Activated naive CD8-positive, alpha-beta T cell treated with anti-CD3 and anti-CD28 coated beads for 36 hours (primary cell): ENCODE results near the gene RBM18. TPM values are rescaled to one million over a fixed set of nuclear protein-coding genes. Genes with fewer than 3 reads are reported as not detected.

Source experiments
- DNase-seq: peaks from one replicate; pipeline ENCODE4 v3.0.0; 2021
- H3K27ac Mint-ChIP-seq: one replicate; pipeline ENCODE4 v1.8.0; 2022; ENCODE audit warnings: mild to moderate bottlenecking, moderate library complexity, mixed read lengths
- H3K27me3 Mint-ChIP-seq: one replicate; pipeline ENCODE4 v1.8.0; 2022; ENCODE audit warnings: mild to moderate bottlenecking, mixed read lengths
- H3K36me3 Mint-ChIP-seq: one replicate; pipeline ENCODE4 v1.8.0; 2021; ENCODE audit warnings: mild to moderate bottlenecking, mixed read lengths
- H3K4me1 Mint-ChIP-seq: one replicate; pipeline ENCODE4 v1.8.0; 2021; ENCODE audit warnings: mixed read lengths
- H3K4me3 Mint-ChIP-seq: one replicate; pipeline ENCODE4 v1.8.0; 2022; ENCODE audit warnings: mild to moderate bottlenecking, moderate library complexity, mixed read lengths
- H3K9me3 Mint-ChIP-seq: one replicate; pipeline ENCODE4 v1.8.0; 2022; ENCODE audit warnings: mixed read lengths
- total RNA-seq, 2 experiments: library from RNA; stranded (reverse); gene quantifications; one replicate each; pipeline ENCODE4 v1.2.3, GENCODE V29; 2021

The RBM18 gene, protein sequence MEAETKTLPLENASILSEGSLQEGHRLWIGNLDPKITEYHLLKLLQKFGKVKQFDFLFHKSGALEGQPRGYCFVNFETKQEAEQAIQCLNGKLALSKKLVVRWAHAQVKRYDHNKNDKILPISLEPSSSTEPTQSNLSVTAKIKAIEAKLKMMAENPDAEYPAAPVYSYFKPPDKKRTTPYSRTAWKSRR
- total RNA-seq, result 10 to 100 TPM; 35.1 to 35.5 TPM

DNA sequence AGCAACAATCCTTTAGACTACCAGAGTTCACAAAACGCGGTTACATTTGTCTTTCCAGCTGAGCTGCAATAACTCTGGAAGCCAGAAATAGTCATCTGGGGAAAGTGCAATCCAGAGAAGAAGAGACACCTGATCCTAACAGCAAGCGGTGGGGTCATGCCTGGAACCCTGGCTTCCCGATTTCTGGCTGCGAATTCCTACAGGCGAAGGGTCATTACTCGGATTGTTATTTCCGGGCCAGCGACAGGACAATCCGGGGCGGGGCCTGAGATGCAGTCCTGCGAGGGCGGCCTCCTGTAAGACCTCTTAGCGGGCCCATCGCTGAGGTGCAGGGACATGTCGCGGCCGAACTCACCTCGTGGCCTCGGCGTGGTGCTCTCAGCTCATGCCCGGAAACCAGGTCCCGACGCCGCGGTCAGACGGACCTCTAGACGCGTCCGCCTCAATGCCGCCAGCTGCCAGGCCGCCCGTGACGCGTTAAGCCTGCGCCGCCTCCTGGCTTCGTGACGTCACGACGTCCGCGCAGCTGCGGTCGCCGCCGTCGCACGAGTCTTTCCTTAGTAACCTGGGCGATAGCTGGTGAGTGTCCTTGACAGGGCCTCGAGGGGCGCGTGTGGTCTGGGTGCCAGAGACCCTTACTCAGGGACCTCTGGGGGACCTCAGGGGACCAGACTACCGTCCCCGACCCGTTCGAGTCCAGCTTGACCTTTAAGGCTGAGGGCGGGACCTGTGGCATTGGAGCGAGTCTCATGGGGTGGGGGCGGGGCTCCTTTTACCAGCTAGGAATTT is at the start of gene RBM18, which contains the start of gene MRRF:
Gene RBM18 (minus strand): TSS at position 481 of the 789 bp plus-strand sequence. CDS start 3,348 bp downstream, outside the sequence.
Gene MRRF (plus strand): TSS at position 523 of the 789 bp plus-strand sequence. CDS start 6,010 bp downstream, outside the sequence.
- peaks cover 20% of the 10 kb centered on the region for H3K36me3 Mint-ChIP-seq
- H3K27me3 Mint-ChIP-seq, result no peaks in the 10 kb centered on the region
- peak; percentile 92 for DNase-seq
- H3K9me3 Mint-ChIP-seq, result no peaks in the 10 kb centered on the region
- peak within 1 kb of the TSS; percentile 98 for H3K4me3 Mint-ChIP-seq
- H3K4me1 Mint-ChIP-seq, result peaks cover 43% of the 10 kb centered on the region
- peak within 1 kb of the TSS; percentile 100 for H3K27ac Mint-ChIP-seq

DNA sequence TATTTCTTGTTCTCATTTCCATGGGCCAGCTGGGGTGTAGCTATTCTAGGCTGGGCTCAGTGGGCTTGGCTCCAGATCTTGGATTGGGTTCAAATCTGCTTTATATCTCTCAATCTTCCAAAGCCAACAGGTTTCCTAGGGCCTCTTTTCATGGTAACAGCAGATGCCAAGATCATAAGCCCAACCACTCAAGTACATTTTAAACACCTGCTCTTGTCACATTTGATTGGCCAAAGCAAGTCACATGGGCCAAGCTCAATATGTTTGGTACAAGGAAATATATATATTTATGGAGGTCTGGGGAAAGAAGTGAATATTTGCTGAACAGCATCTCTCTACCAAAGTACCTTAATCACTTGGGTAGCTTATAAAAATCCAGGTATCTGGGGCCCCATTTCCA is 49.5 kb upstream of the RBM18 start:
- Mint-ChIP-seq H3K27me3 (no peaks in the 10 kb centered on the region), H3K36me3 (peaks cover 11% of the 10 kb centered on the region), H3K9me3 (no peaks in the 10 kb centered on the region), H3K27ac (no peak overlapping the region), H3K4me1 (no peaks in the 10 kb centered on the region), H3K4me3 (no peak overlapping the region)
- DNase-seq, result no peak

DNA sequence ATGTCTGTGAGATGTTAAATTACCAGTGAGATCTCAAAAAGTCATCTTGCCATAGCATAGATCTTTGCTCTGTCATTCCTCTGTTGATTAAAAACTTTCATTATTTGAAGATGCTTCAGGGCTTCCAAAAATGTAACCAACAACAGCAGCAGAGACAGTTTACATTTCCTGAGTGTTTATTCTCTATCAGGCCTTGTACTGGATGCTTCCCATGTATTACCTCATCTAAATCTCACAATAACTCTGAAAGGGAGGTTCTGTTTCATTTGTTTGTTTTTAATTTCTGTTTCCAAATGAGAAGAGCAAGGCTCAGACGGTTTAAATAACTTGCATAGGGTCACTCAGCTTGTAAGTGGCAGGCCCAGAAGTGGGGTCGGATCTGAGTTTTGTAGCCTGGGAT is 45.2 kb upstream of the RBM18 start:
- no peak for DNase-seq
- Mint-ChIP-seq H3K27me3 (no peaks in the 10 kb centered on the region), H3K27ac (no peak overlapping the region), H3K4me1 (no peaks in the 10 kb centered on the region), H3K4me3 (no peak overlapping the region), H3K9me3 (no peaks in the 10 kb centered on the region), H3K36me3 (peaks cover 16% of the 10 kb centered on the region)

DNA sequence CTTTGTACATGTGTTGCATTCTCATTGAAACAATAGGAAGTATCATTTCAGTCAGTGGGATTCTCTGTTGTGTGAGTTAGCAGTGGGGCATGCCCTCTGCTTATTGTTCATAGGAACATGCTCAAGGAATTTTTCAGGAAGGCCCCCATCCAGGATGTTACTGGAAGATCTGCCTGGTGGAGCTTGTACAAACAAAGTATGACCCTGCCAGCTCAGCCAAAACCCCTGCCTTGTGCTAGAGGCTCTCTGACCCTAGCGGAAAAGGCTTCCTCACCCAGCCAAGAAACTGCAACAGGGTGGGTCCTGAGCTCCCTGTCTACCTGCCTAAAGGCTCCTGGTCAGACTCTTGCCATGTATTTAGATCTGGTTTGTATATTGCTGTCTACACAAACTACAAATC is 43.3 kb upstream of the RBM18 start:
- Mint-ChIP-seq H3K36me3 (peaks cover 7% of the 10 kb centered on the region), H3K4me3 (no peak overlapping the region), H3K27ac (no peak overlapping the region), H3K4me1 (no peaks in the 10 kb centered on the region), H3K27me3 (no peaks in the 10 kb centered on the region), H3K9me3 (no peaks in the 10 kb centered on the region)
- no peak for DNase-seq

DNA sequence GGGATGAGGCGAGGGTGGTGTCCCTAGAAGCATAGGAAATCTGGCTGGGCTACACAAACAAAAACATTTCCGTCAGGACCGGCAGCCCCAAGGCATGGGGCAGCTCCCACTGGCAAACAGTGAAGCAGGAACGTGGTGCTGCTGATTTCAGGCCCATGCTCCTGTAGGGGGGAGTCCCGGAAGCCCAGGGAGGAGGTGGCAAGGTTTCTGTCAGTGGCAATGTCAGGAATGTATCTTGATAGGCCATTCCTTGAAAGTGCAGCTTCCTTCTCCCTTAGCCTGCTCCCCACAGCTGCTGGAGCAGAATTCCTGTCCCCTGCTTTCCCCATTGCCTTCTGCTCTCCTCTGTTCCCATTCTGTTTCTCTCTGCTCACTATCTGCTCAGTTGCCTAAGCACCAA is 42.4 kb upstream of the RBM18 start:
- Mint-ChIP-seq H3K27ac (no peak overlapping the region), H3K4me3 (no peak overlapping the region), H3K9me3 (no peaks in the 10 kb centered on the region), H3K4me1 (no peaks in the 10 kb centered on the region), H3K36me3 (peaks cover 7% of the 10 kb centered on the region), H3K27me3 (no peaks in the 10 kb centered on the region)
- DNase-seq, result no peak

DNA sequence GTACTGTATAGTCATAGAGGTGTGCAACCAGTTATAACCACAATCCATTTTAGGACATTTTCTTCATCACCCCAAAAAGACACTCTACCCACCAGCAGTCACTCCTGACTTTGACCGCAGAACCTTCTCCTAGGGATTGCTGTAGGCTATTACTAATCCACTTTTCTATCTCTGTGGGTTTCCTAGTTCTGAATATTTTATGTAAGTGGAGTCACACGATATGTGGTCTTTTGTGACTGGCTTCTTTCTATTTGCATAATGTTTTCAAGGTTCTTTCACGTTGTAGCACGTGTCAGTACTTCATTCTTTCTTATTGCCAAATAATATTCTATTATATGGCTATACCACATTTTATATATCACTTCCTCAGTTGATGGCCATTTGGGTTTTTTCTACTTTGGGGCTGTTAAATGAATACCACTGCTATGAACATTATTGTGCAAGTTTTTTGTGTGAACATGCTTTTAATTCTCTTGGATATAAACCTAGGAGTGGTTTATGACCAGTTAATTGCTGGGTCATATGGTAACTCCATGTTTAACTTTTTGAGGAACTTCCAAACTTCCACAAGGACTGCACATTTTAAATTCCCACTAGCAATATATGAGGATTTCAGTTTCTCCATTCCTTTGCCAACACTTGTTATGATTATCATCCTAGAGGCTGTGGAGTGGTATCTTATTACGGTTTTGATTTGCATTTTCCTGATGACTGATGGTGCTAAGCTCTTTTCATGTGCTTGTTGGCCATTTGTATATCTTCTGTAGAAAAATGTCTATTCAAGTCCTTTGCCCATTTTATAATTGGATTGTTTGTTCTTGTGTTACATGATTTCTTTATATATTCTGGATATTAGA is 37.8 kb upstream of the RBM18 start:
- H3K36me3 Mint-ChIP-seq, result peaks cover 3% of the 10 kb centered on the region
- H3K9me3 Mint-ChIP-seq, result no peaks in the 10 kb centered on the region
- DNase-seq, result no peak
- H3K27ac Mint-ChIP-seq, result no peak overlapping the region
- H3K27me3 Mint-ChIP-seq, result no peaks in the 10 kb centered on the region
- H3K4me3 Mint-ChIP-seq, result no peak overlapping the region
- no peaks in the 10 kb centered on the region for H3K4me1 Mint-ChIP-seq

DNA sequence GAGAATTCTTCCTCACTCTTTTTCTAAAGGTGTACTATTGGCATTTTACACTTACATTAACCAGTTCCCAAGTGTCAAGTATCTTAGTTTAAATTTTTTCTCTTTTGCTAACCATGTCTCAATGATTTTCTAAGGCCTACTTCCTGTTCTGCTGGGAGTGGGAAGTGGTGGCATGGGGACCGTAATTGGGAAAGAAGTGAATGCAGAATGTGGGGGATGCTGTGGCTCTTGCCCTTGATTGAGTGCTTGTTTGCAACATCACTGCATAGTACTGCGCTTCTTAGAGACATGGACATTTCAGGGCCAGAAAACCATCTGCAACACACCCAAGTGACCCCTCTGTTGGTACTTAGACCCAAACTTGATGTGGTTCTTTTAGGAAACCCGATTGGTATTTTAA is 32.9 kb upstream of the RBM18 start:
- no peaks in the 10 kb centered on the region for H3K4me1 Mint-ChIP-seq
- H3K9me3 Mint-ChIP-seq, result no peaks in the 10 kb centered on the region
- H3K27me3 Mint-ChIP-seq, result no peaks in the 10 kb centered on the region
- peaks cover 16% of the 10 kb centered on the region for H3K36me3 Mint-ChIP-seq
- no peak overlapping the region for H3K27ac Mint-ChIP-seq
- no peak overlapping the region for H3K4me3 Mint-ChIP-seq
- no peak for DNase-seq

DNA sequence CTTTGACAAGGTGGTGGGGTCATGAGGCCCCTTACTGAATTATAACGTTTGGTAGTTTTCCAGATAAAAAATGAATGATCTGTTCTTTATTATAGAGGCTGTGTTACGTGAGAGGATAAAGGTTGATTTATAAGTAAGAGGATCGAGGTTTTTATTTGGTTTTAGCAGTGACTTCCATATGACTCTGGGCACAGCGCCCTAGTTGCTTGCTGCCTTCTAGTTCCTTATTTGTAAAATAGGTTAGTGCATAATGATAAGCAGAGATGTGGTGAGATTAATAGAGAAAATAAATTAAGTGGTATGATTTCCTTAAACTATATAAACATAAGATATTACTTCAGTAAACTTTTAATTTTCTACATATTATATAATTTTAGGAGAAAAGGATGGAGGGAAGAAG is 29.9 kb upstream of the RBM18 start:
- H3K4me3 Mint-ChIP-seq, result no peak overlapping the region
- H3K27ac Mint-ChIP-seq, result no peak overlapping the region
- peaks cover 25% of the 10 kb centered on the region for H3K36me3 Mint-ChIP-seq

DNA sequence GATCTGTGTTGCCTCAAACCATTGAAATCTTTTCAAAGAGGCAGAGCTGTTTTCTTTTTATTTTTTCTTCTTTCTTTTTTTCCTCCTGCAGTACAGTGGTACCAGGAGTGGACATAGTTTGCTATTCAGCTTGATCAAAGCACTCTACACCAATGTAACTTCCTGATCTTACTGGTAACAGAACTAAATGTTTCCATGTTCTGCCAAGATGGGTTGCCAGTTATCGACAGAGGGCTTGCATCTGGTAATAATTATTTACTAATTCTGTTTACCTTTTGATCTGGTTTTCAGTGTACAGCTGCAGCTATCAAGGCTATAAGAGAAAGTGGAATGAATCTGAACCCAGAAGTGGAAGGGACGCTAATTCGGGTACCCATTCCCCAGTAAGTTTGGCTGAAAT is 26.8 kb upstream of the RBM18 start:
- Mint-ChIP-seq H3K4me1 (peaks cover 5% of the 10 kb centered on the region), H3K36me3 (peaks cover 25% of the 10 kb centered on the region), H3K27ac (no peak overlapping the region), H3K4me3 (no peak overlapping the region), H3K9me3 (no peaks in the 10 kb centered on the region), H3K27me3 (no peaks in the 10 kb centered on the region)
- no peak for DNase-seq

More for the DNA sequence above, 29.9 kb upstream of the RBM18 start:
- no peaks in the 10 kb centered on the region for H3K27me3 Mint-ChIP-seq
- no peak for DNase-seq
- peaks cover 5% of the 10 kb centered on the region for H3K4me1 Mint-ChIP-seq
- no peaks in the 10 kb centered on the region for H3K9me3 Mint-ChIP-seq

DNA sequence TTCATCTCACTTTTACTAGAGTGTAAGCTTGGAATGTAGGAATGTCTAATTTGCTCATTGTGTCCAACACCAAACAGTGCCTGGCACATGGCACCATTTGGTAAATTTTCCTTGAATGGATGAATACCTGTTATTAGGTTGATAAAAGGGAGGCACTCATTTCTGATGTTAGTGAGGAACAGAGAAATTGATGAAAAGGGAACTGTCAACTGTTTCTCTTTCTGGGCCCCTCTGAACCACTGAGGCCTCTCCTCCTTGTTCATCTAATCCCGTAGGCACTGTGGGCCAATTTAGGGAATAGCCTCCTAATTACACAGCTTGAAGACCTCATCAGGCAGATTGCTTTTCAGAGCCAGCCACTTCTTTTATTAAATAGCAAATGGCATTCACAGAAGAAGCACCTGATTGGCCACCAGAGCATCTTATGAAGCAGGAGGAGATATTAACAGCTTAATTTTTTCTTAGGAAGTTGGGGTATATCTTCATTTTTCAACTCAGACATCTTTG is 22.6 kb upstream of the RBM18 start:
- Mint-ChIP-seq H3K9me3 (no peaks in the 10 kb centered on the region), H3K27ac (no peak overlapping the region), H3K27me3 (no peaks in the 10 kb centered on the region), H3K4me3 (no peak overlapping the region), H3K4me1 (peaks cover 7% of the 10 kb centered on the region), H3K36me3 (peaks cover 19% of the 10 kb centered on the region)
- no peak for DNase-seq

DNA sequence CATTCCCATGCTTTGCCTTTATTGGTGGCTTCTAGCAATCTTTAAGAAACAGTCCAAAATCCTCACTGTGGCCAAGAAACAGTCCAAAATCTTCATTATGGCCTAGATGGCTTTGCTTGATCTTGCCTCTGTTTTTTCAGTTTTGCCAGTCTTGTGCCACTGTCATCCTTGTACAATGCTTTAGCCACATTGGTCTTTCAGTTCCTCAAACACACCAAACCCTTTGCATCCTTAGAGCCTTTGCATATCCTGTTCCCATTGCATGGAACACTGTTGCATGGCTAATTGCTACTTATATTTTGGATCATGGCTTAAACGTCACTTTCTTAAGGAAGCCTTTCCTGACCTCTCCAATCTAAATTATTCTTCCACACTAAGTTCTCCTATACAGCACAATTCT is 22.1 kb upstream of the RBM18 start:
- no peak overlapping the region for H3K27ac Mint-ChIP-seq
- no peaks in the 10 kb centered on the region for H3K9me3 Mint-ChIP-seq
- no peak for DNase-seq
- no peaks in the 10 kb centered on the region for H3K27me3 Mint-ChIP-seq
- H3K4me3 Mint-ChIP-seq, result no peak overlapping the region
- H3K4me1 Mint-ChIP-seq, result peaks cover 7% of the 10 kb centered on the region
- H3K36me3 Mint-ChIP-seq, result peaks cover 19% of the 10 kb centered on the region

DNA sequence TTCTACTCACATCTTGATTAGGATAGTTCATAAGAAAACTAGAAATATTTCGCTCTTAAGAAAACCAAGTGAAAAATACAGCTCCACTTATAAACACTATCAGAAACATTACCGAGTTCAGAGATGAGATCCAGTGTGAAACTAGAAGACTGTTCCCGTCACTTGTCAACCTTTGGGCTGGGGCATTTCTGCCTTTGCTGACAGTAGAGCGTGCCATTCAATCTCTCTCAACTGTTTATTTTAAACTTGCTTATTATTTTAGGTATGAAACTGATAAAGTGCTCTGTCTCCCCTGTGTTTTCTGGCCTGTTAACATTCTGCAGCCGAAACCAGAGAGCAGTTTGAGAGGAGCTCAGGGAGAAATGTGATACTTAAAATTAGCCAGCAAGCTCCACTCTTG is 16.7 kb upstream of the RBM18 start:
- Mint-ChIP-seq H3K4me3 (no peak overlapping the region), H3K9me3 (no peaks in the 10 kb centered on the region), H3K27ac (no peak overlapping the region), H3K36me3 (peaks cover 37% of the 10 kb centered on the region), H3K4me1 (peaks cover 11% of the 10 kb centered on the region), H3K27me3 (no peaks in the 10 kb centered on the region)
- DNase-seq, result no peak

DNA sequence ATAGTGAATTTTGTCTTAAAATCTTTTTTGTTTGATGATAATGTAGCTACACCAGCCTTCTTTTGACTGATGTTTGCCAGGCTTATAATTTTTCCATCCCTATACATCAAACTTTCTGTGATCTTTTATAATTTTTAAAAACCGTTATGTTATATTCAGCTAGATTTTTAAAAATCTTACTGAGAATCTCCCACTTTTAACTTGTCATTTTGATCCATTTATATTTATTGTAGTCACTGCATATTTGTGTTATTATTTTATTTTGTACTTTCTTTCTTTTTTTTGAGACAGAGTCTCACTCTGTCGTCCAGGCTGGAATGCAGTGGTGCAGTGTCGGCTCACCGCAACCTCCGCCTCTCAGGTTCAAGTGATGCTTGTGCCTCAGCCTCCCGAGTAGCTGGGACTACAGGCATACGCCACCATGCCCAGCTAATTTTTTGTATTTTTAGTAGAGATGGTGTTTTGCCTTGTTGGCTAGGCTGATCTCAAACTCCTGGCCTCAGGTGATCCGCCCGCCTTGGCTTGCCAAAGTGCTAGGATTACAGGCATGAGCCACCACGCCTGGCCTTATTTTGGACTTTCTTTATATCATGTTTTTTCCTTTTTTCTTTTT is 12.8 kb upstream of the RBM18 start:
- Mint-ChIP-seq H3K27ac (no peak overlapping the region), H3K36me3 (peaks cover 62% of the 10 kb centered on the region), H3K4me3 (no peak overlapping the region), H3K27me3 (no peaks in the 10 kb centered on the region), H3K4me1 (peaks cover 19% of the 10 kb centered on the region), H3K9me3 (peaks cover 2% of the 10 kb centered on the region)
- DNase-seq, result no peak

DNA sequence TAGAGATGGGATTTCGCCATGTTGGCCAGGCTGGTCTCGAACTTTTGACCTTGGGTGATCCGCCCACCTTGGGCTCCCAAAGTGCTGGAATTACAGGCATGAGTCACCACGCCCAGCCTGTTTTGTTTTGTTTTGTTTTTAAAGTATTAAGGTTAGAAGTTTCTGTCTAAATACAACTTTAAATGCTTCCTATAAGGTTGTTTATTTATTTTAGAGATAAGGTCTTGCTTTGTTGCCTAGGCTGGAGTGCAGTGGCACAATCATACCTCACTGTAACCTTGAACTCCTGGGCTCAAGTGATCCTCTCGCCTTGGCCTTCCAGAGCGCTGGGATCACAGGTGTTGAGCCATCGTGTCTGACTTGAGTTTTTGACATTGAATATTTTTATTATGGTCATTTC is 11.5 kb upstream of the RBM18 start:
- H3K9me3 Mint-ChIP-seq, result peaks cover 2% of the 10 kb centered on the region
- peaks cover 22% of the 10 kb centered on the region for H3K4me1 Mint-ChIP-seq
- no peak overlapping the region for H3K4me3 Mint-ChIP-seq
- no peak overlapping the region for H3K27ac Mint-ChIP-seq
- no peak for DNase-seq
- peaks cover 61% of the 10 kb centered on the region for H3K36me3 Mint-ChIP-seq
- no peaks in the 10 kb centered on the region for H3K27me3 Mint-ChIP-seq

DNA sequence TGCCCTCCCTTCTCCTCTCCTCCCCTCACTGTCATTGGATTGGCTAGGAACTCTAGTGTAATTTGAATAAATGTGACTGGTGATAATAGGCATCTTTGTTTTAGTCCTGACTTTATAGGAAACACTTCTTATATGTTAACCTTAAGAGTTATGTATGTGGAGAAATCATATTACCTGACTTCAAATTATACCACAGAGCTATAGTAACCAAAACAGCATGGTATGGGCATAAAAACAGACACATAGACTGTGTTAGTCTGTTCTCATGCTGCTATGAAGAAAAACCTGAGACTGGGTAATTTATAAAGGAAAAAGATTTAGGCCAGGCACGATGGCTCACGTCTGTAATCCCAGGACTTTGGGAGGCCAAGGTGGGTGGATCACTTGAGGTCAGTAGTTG is 9.4 kb upstream of the RBM18 start:
- Mint-ChIP-seq H3K36me3 (peaks cover 60% of the 10 kb centered on the region), H3K27me3 (no peaks in the 10 kb centered on the region), H3K4me1 (peaks cover 17% of the 10 kb centered on the region), H3K9me3 (peaks cover 2% of the 10 kb centered on the region), H3K4me3 (no peak overlapping the region), H3K27ac (no peak overlapping the region)
- DNase-seq, result no peak
